BLaER1 treated with 17β-estradiol and CSF1 and Interleukin-3, amounts not matched to agents 10 nM and 100 nM (cell line): ENCODE measurements around the gene CCDC194.

Experiments used
- H3K27ac ChIP-seq, 11 experiments: shearing (Covaris generic); formaldehyde crosslinking; 2 replicates each; pipeline ENCODE4 v1.8.1; 2022
- H3K27me3 ChIP-seq, 11 experiments: shearing (Covaris generic); formaldehyde crosslinking; 2 replicates each; pipeline ENCODE4 v1.8.1; 2022
- H3K36me3 ChIP-seq, 11 experiments: shearing (Covaris generic); formaldehyde crosslinking; 2 replicates each; pipeline ENCODE4 v1.8.1; 2022
- H3K4me1 ChIP-seq, 10 experiments: shearing (Covaris generic); formaldehyde crosslinking; 2 replicates each; pipeline ENCODE4 v1.8.1; 2022
- H3K4me2 ChIP-seq, 11 experiments: shearing (Covaris generic); formaldehyde crosslinking; 2 replicates each; pipeline ENCODE4 v1.8.1; 2022
- H3K4me3 ChIP-seq, 10 experiments: shearing (Covaris generic); formaldehyde crosslinking; 2 replicates each; pipeline ENCODE4 v1.8.1; 2022
- H3K9ac ChIP-seq, 11 experiments: shearing (Covaris generic); formaldehyde crosslinking; 2 replicates each; pipeline ENCODE4 v1.8.1; 2022
- H3K9me3 ChIP-seq, 11 experiments: shearing (Covaris generic); formaldehyde crosslinking; replicated peaks in 1 of 11; 2 replicates each; pipeline ENCODE4 v1.8.1; 2022
- H4K20me1 ChIP-seq, 11 experiments: shearing (Covaris generic); formaldehyde crosslinking; 2 replicates each; pipeline ENCODE4 v1.8.1; 2022
- Cebpa-rat ChIP-seq, 11 experiments: shearing (Covaris generic); IDR thresholded peaks; 2 replicates each; pipeline ENCODE4 v1.8.1; 2022

Gene CCDC194

GRCh38 chr19:17352608-17353280 is 41.3 kb downstream of the CCDC194 start:
- H3K27me3 ChIP-seq: no peaks in the 10 kb centered on the region

GRCh38 chr19:17351815-17352435 is 42.1 kb downstream of the CCDC194 start:
- Histone ChIP-seq H3K4me3 (no peak overlapping the region), H3K9me3 (no peaks in the 10 kb centered on the region), H3K27ac (peak overlapping the region in 9 of 11 experiments; percentile 33 to 68 (median 56); a peak in 16 of 22 replicates), H3K4me1 (peaks cover 62 to 79% (median 70%) of the 10 kb centered on the region in 10 experiments), H3K9ac (peak overlapping the region in 3 of 11 experiments; percentile 30 to 48 (median 45); a peak in 2 of 22 replicates), H3K36me3 (no peaks in the 10 kb centered on the region), H3K27me3 (no peaks in the 10 kb centered on the region), H4K20me1 (no peaks in the 10 kb centered on the region), H3K4me2 (peak overlapping the region; percentile 59 to 88 (median 80))
- TF ChIP-seq Cebpa-rat (IDR thresholded peaks at IDR 0.05): no peak

More at GRCh38 chr19:17352608-17353280, 41.3 kb downstream of the CCDC194 start:
- Histone ChIP-seq H4K20me1 (no peaks in the 10 kb centered on the region), H3K4me2 (peak overlapping the region; percentile 45 to 85 (median 68)), H3K9ac (peak overlapping the region in 7 of 11 experiments; percentile 8 to 48 (median 44); a peak in 11 of 22 replicates), H3K4me1 (peaks cover 53 to 79% (median 62%) of the 10 kb centered on the region in 10 experiments), H3K36me3 (no peaks in the 10 kb centered on the region), H3K27ac (peak overlapping the region in 9 of 11 experiments; percentile 31 to 68 (median 56); a peak in 17 of 22 replicates), H3K4me3 (0 out of 20 replicates have a peak overlapping the region, but pooled peaks of 1 of the 10 experiments have one; percentile 24), H3K9me3 (no peaks in the 10 kb centered on the region)
- no peak for TF ChIP-seq Cebpa-rat (IDR thresholded peaks at IDR 0.05)

GRCh38 chr19:17348700-17349099 is 45.3 kb downstream of the CCDC194 start:
- H3K4me2 ChIP-seq: peak overlapping the region; percentile 62 to 88 (median 82)
- no peaks in the 10 kb centered on the region for H4K20me1 ChIP-seq
- no peaks in the 10 kb centered on the region for H3K27me3 ChIP-seq
- H3K9ac ChIP-seq: peak overlapping the region in 10 of 11 experiments; percentile 8 to 65 (median 58); a peak in 14 of 22 replicates
- peak overlapping the region in 3 of 10 experiments; percentile 2 to 16 (median 8); a peak in 1 of 20 replicates for H3K4me3 ChIP-seq
- peaks cover 0 to 7% (median 0%) of the 10 kb centered on the region in 11 experiments; a peak in 5 of 22 replicates for H3K36me3 ChIP-seq
- H3K27ac ChIP-seq: peak overlapping the region in 10 of 11 experiments; percentile 52 to 81 (median 70); a peak in 20 of 22 replicates
- TF ChIP-seq Cebpa-rat (IDR thresholded peaks at IDR 0.05): no peak
- peaks cover 66 to 89% (median 81%) of the 10 kb centered on the region in 10 experiments for H3K4me1 ChIP-seq
- H3K9me3 ChIP-seq: no peaks in the 10 kb centered on the region

- no peaks in the 10 kb centered on the region for H3K9me3 ChIP-seq
- peaks cover 0 to 15% (median 3%) of the 10 kb centered on the region in 11 experiments; a peak in 10 of 22 replicates for H3K36me3 ChIP-seq
- H3K4me3 ChIP-seq: 0 out of 20 replicates have a peak overlapping the region, but pooled peaks of 1 of the 10 experiments have one; percentile 35
- peak overlapping the region; percentile 62 to 88 (median 82) for H3K4me2 ChIP-seq
- H3K27ac ChIP-seq: peak overlapping the region in 10 of 11 experiments; percentile 57 to 81 (median 70); a peak in 20 of 22 replicates
- H3K27me3 ChIP-seq: no peaks in the 10 kb centered on the region
- H3K9ac ChIP-seq: peak overlapping the region in 10 of 11 experiments; percentile 24 to 65 (median 58); a peak in 17 of 22 replicates
- no peak for TF ChIP-seq Cebpa-rat (IDR thresholded peaks at IDR 0.05)
- peaks cover 59 to 88% (median 73%) of the 10 kb centered on the region in 10 experiments for H3K4me1 ChIP-seq
- no peaks in the 10 kb centered on the region for H4K20me1 ChIP-seq
Measured at GRCh38 chr19:17347877-17348276, 46.1 kb downstream of the CCDC194 start.

GRCh38 chr19:17347361-17347760 is 46.6 kb downstream of the CCDC194 start:
- no peak for TF ChIP-seq Cebpa-rat (IDR thresholded peaks at IDR 0.05)
- Histone ChIP-seq H3K9ac (peak overlapping the region in 10 of 11 experiments; percentile 24 to 64 (median 56); a peak in 18 of 22 replicates), H3K27me3 (no peaks in the 10 kb centered on the region), H3K9me3 (no peaks in the 10 kb centered on the region), H3K36me3 (peaks cover 0 to 20% (median 8%) of the 10 kb centered on the region in 11 experiments; a peak in 15 of 22 replicates), H3K4me3 (peak overlapping the region in 3 of 10 experiments; percentile 12 to 35 (median 17); a peak in 1 of 20 replicates), H3K27ac (peak overlapping the region in 10 of 11 experiments; percentile 57 to 81 (median 70); a peak in 20 of 22 replicates), H4K20me1 (no peaks in the 10 kb centered on the region), H3K4me2 (peak overlapping the region; percentile 62 to 88 (median 82)), H3K4me1 (peaks cover 54 to 83% (median 68%) of the 10 kb centered on the region in 10 experiments)

- TF ChIP-seq Cebpa-rat (IDR thresholded peaks at IDR 0.05): no peak
- peak overlapping the region; percentile 62 to 88 (median 82) for H3K4me2 ChIP-seq
- peak overlapping the region in 3 of 11 experiments; percentile 55 to 64 (median 60); a peak in 4 of 22 replicates for H3K9ac ChIP-seq
- no peak overlapping the region for H3K4me3 ChIP-seq
- peaks cover 45 to 75% (median 58%) of the 10 kb centered on the region in 10 experiments for H3K4me1 ChIP-seq
- H3K27me3 ChIP-seq: no peaks in the 10 kb centered on the region
- no peaks in the 10 kb centered on the region for H4K20me1 ChIP-seq
- no peaks in the 10 kb centered on the region for H3K9me3 ChIP-seq
- H3K36me3 ChIP-seq: peaks cover 6 to 32% (median 19%) of the 10 kb centered on the region in 11 experiments; a peak in 20 of 22 replicates
- H3K27ac ChIP-seq: peak overlapping the region in 10 of 11 experiments; percentile 57 to 81 (median 70); a peak in 17 of 22 replicates
Measured at GRCh38 chr19:17346109-17346671, 47.8 kb downstream of the CCDC194 start.

GRCh38 chr19:17341845-17342244 is 52.2 kb downstream of the CCDC194 start:
- Histone ChIP-seq H3K4me3 (no peak overlapping the region), H4K20me1 (no peaks in the 10 kb centered on the region), H3K27ac (no peak overlapping the region), H3K4me1 (peaks cover 21 to 64% (median 28%) of the 10 kb centered on the region in 10 experiments), H3K9ac (0 out of 22 replicates have a peak overlapping the region, but pooled peaks of 1 of the 11 experiments have one; percentile 0), H3K4me2 (no peak overlapping the region), H3K36me3 (peaks cover 8 to 41% (median 27%) of the 10 kb centered on the region in 11 experiments; a peak in 20 of 22 replicates), H3K27me3 (no peaks in the 10 kb centered on the region), H3K9me3 (no peaks in the 10 kb centered on the region)
- TF ChIP-seq Cebpa-rat (IDR thresholded peaks at IDR 0.05): no peak

GRCh38 chr19:17341386-17341785 is 52.6 kb downstream of the CCDC194 start:
- 0 out of 22 replicates have a peak overlapping the region, but pooled peaks of 1 of the 11 experiments have one; percentile 12 for H3K4me2 ChIP-seq
- no peaks in the 10 kb centered on the region for H3K9me3 ChIP-seq
- no peak overlapping the region for H3K27ac ChIP-seq
- H3K4me3 ChIP-seq: no peak overlapping the region
- peaks cover 8 to 41% (median 27%) of the 10 kb centered on the region in 11 experiments; a peak in 20 of 22 replicates for H3K36me3 ChIP-seq
- peaks cover 16 to 59% (median 24%) of the 10 kb centered on the region in 10 experiments for H3K4me1 ChIP-seq
- peak overlapping the region in 3 of 11 experiments; percentile 0 to 22 (median 4); a peak in 1 of 22 replicates for H3K9ac ChIP-seq
- H4K20me1 ChIP-seq: no peaks in the 10 kb centered on the region
- no peaks in the 10 kb centered on the region for H3K27me3 ChIP-seq
- no peak for TF ChIP-seq Cebpa-rat (IDR thresholded peaks at IDR 0.05)
